GM19351 (cell line): ENCODE measurements around the gene IL7R.

Experiments used
- ATAC-seq: cut with Tn5 transposase; IDR thresholded peaks from one replicate; pipeline ENCODE4 v1.9.1; 2021; ENCODE audit warnings: mild to moderate bottlenecking, moderate library complexity; ENCODE audit not compliant: unreplicated experiment

The IL7R gene

GRCh38 chr5:35856765-35857351 lies at the start of gene IL7R:
Gene IL7R, plus strand, starts transcription at chr5:35856891. Its CDS starts 87 bp downstream, at chr5:35856978.
- ATAC-seq, result peak; percentile 52

GRCh38 chr5:35810601-35811000 lies 46.1 kb upstream of the IL7R start:
- no peak for ATAC-seq

GRCh38 chr5:35811108-35811741 lies 45.5 kb upstream of the IL7R start:
- ATAC-seq, result no peak

GRCh38 chr5:35813521-35813920 lies 43.2 kb upstream of the IL7R start:
- ATAC-seq, result no peak

- ATAC-seq, result peak; percentile 64
Observed at GRCh38 chr5:35815089-35815936, 41.4 kb upstream of the IL7R start.

GRCh38 chr5:35816881-35817521 lies 39.7 kb upstream of the IL7R start:
- no peak for ATAC-seq

GRCh38 chr5:35819026-35819425 lies 37.7 kb upstream of the IL7R start:
- no peak for ATAC-seq

- ATAC-seq, result no peak
Observed at GRCh38 chr5:35819668-35820067, 37.0 kb upstream of the IL7R start.

GRCh38 chr5:35820735-35821134 lies 36.0 kb upstream of the IL7R start:
- no peak for ATAC-seq

GRCh38 chr5:35821513-35821912 lies 35.2 kb upstream of the IL7R start:
- no peak for ATAC-seq

- ATAC-seq, result no peak
Observed at GRCh38 chr5:35822511-35822910, 34.2 kb upstream of the IL7R start.

- no peak for ATAC-seq
Observed at GRCh38 chr5:35823347-35824098, 33.2 kb upstream of the IL7R start.

- no peak for ATAC-seq
Observed at GRCh38 chr5:35826056-35826455, 30.6 kb upstream of the IL7R start.

- no peak for ATAC-seq
Observed at GRCh38 chr5:35826554-35826953, 30.1 kb upstream of the IL7R start.

- no peak for ATAC-seq
Observed at GRCh38 chr5:35828082-35828598, 28.6 kb upstream of the IL7R start.

GRCh38 chr5:35830587-35830986 lies 26.1 kb upstream of the IL7R start:
- no peak for ATAC-seq

GRCh38 chr5:35832762-35833161 lies 23.9 kb upstream of the IL7R start:
- no peak for ATAC-seq

GRCh38 chr5:35833224-35833623 lies 23.5 kb upstream of the IL7R start:
- no peak for ATAC-seq

- peak; percentile 72 for ATAC-seq
Observed at GRCh38 chr5:35835796-35836742, 20.6 kb upstream of the IL7R start.
